Embryonic facial prominence (tissue), 1 donor: ENCODE measurements around the gene YY1.
"Not testable (repeated sequence)": the region's sequence is repeated elsewhere in the genome, so short reads cannot be mapped to it uniquely, and the experiment has no call there.

Source experiments
- DNase-seq: peaks from one replicate; pipeline ENCODE4 v3.0.0-alpha.2; 2016; ENCODE audit errors: extremely low spot score

Gene YY1

GRCh38 chr14:100238419-100239210 is at the start of gene YY1:
Gene YY1, plus strand, starts transcription at chr14:100239144. Its CDS starts 101 bp downstream, at chr14:100239245.
- DNase-seq = peak; percentile 98

- DNase-seq = no peak
Measured at GRCh38 chr14:100190126-100190525, 48.8 kb upstream of the YY1 start.

GRCh38 chr14:100191584-100192249 is 47.2 kb upstream of the YY1 start:
- DNase-seq = no peak

DNA sequence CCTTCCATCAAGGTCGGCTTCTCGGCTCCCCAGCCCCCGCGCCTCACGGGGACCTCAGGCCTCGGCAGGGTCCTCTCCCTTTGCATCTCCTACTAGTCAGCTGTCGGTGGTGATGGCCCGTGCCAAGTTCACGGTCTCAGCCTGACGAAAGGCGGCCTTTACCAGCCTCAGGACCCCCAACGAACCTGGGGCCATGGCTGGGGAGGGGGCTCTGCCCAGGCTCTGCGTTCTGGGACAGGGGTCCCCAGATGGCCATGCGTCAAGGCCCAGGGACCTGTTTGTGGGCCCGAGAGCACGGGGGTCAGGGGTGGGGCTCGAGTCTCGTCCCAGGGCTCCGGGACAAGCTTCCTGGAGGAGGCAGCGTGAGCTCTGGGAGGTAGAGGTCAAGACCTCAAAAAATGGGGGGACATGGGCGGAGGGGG is 46.7 kb upstream of the YY1 start:
- DNase-seq = no peak

DNA sequence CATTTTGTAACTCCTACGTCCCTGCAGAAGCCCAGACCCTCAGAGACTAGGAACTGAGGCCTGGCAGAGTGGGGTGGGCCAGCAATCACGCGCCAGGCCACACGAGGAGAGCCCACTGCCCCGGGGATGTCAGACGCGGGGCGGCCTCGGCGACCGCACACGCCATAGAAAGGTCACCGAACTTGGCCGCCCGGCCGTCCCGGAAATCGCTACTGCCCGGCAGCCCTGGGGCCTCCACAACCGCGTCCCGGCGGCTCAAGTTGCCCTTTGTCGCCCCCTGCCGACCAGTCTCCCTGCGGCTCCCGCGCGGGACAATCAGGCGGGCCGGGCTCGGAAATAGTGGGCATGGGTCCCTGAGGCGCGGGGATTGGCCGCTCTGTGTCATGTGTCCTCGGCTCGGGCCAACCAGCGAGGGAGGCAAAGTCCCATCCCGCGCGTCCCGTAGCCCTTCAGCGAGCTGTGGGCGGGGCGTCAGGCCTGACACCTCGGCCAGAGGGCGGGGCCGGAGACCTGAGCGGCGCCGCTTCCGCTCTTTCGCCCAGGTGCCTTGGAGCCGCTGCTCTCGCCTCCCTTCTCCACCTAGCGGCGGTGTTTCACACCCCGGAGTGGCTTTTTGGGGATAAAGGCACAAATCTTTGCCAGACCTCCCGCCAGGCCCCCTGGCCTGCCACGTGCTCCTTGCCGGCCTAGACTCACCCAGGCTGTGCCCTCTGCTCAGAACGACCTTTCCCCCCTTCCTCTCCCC is 46.1 kb upstream of the YY1 start:
- DNase-seq = peak; percentile 93

DNA sequence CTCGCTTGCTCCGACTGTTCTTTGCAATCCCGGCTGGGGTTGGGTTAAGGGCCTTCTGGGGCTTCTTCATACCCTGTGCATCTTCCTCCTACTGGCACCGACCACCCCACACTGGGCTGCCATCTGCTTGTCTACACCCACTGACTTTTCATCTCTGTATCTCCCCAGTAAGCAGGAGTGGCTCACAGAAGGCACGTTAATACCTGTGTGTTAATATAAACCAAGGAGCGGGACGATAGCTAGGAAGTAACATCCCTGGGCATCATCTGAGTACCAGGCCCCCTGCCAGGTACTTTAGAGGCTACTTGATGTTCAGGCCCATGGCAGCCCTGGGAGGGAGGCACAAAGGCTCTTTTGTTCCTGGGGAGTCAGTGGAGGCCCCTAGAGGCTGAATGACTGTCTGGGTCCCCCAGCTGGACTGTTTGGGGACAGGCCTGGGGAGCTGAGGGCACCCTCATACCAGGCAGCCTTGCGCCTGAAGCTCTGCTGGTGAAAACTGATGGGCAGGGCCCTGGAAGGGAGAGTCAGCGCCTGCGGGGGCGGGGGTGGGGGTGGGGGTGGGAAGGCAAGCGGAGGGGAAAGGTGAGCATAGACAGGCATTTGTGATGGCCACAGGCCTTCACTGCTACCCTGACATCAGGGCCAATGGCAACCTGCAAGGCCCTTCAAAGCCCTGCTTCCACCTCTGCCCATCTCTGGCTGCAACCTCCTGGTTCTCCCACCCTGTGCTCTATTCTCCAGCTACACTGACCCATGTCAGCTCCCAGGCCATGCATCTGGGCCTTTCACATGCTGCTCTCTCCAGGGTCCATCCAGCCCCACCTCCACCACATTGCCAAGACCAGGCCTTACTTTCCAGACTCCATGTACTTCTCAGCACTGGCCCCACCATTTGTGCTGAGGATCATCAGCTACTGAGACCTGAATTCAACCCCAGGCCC is 45.3 kb upstream of the YY1 start:
- DNase-seq = no peak

GRCh38 chr14:100199240-100199860 is 39.6 kb upstream of the YY1 start:
- DNase-seq = no peak

- DNase-seq = no peak
Measured at GRCh38 chr14:100200311-100200710, 38.6 kb upstream of the YY1 start.

DNA sequence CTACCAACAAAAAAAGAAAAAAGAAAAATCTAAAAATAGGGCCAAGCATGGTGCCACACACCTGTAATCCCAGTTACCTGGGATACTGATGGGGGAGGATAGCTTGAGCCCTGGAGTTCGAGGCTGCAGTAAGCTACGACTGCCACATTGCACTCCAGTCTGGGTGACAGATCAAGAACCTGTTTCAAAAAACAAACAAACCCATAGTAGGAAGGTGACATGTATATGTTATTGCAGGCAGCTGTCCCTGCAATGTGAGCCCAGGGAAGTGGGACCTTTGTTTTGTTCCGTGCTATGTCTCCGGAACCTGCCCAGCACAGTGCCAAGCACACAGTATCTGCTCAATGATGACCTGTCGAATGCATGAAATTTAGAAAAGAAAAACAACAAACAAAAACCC is 37.2 kb upstream of the YY1 start:
- no peak for DNase-seq

GRCh38 chr14:100202712-100203111 is 36.2 kb upstream of the YY1 start:
- DNase-seq = no peak

DNA sequence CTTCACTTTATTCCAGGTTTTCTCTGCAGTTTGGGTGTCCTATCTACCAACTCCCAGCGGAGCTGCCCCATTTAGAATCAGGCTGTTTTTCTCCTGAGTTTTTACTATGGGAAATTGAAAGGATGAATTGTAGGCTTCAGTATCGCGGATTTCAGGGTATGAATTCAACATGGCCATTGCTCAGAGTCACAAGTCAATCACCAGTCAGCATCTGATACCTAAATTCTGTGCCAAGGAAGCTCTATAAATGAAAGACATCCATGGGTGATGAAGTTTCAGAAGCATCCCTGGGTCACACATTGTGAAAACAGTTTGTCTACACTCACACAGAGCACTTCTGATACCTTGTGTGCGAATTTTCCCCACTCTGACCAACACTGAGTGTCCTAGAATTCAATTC is 35.8 kb upstream of the YY1 start:
- DNase-seq = no peak

DNA sequence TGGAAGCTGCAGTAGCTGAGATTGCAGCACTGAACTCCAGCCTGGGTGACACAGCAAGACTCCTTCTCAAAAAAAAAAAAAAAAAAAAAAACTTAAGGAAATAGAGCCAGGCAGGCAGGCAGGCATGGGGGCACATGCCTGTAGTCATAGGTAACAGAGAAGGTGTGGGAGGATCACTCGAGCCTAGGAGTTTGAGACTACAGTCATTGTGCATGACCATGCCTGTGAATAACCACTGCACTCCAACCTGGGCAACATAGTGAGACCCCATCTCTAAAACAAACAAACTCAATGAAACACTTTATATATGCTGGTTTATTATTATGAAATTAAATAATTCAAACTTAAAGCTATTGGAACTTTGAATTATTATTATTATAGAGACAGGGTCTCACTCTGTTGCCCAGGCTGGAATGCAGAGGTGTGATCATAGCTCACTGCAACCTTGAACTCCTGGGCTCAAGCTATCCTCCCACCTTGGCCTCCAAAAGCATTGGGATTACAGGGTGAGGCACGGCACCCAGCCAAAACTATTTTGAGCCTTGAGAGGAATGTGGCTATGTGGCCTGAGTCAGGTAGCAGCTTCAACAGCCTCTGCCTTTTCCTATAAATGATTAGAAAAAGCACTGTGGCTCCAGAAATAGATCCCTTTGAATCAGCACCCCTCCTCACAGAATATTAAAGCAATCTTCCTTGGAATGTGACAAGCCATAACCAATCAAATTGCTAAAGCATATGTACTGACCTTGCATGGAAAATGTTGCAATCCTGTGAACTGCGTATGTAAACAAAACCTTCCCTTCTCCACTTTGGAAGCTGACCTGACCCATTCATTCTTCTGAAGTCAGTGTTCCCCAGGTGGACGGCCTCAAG is 34.7 kb upstream of the YY1 start:
- DNase-seq = no peak

GRCh38 chr14:100204835-100205167 is 34.1 kb upstream of the YY1 start:
- not testable (repeated sequence) for DNase-seq

DNA sequence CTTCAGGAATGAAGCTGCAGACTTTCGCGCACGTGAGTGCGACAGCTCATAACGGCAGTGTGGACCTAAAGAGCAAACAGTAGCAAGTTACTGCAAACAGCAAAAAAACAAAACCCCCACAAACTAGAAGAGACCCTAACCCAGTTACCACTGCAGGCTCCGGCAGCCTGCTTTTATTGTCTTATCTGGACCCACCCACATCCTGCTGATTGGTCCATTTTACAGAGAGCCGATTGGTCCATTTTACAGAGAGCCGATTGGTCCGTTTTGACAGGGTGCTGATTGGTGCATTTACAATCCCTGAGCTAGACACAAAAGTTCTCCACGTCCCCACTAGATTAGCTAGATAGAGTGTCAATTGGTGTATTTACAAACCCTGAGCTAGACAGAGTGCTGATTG is 31.4 kb upstream of the YY1 start:
- not testable (repeated sequence) for DNase-seq

GRCh38 chr14:100208136-100208535 is 30.8 kb upstream of the YY1 start:
- DNase-seq = not testable (repeated sequence)

GRCh38 chr14:100211366-100211765 is 27.6 kb upstream of the YY1 start:
- no peak for DNase-seq

- no peak for DNase-seq
Measured at GRCh38 chr14:100211893-100212292, 27.1 kb upstream of the YY1 start.

DNA sequence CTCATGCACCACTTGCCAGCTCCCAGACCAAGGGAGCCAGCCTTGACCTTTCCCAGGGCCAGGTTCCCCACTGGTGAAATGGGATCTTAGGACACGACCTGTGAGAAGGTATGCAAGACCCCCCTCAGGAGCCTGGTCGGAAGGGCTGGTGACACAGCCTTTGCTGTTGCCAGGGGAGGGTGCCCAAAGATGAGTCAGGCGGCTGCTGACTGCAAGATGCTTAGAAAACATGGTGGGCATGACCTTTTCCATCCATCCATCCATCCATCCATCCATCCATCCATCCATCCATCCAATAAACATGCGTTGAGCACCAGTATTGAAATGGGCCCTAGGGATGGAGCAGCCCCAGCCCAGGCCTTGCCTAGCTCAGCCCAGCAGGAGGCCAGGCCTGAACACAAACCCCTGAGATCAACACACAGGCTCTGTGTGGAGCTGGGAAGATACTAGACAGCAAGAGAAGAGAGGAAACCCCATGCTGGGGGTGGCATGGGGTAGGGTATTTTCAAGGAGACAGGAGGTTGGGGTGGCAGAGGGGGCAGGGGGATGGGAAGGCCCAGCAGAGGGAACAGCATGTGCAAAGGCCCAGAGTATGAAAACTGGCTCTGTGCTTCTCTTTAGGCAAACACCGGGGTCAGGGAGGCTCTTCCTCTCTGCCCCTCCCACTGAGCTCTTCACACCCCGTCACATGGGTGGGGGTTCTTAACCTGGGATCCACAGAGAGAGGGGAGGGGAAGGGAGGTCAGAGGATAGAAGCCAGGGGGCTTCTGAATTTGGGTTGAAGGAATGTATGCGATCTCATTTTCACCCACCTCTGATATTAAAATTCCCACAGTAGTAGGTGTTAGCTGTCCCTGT is 26.2 kb upstream of the YY1 start:
- DNase-seq = no peak

GRCh38 chr14:100213587-100213955 is 25.4 kb upstream of the YY1 start:
- no peak for DNase-seq
